Psoas muscle (tissue), 8 donors: Measurements from ENCODE around the gene SPHKAP. TPM values are rescaled to one million over a fixed set of nuclear protein-coding genes. Genes with fewer than 3 reads are reported as not detected.

Experiments used
- ATAC-seq, 4 donors: fragments of 200-7000 bp; cut with Tn5 transposase; one replicate each; pipeline ENCODE4 v1.9.1; 2020; ENCODE audit warnings: moderate library complexity in 3 of 4, mild to moderate bottlenecking in 2 of 4
- DNase-seq, 2 donors: peaks; one replicate each; pipeline ENCODE4 v3.0.0-alpha.2; 2020
- H3K27ac ChIP-seq: fragments of 200-600 bp; one replicate; pipeline ENCODE4 v1.8.0; 2022
- H3K27me3 ChIP-seq, 3 donors: fragments of 200-600 bp in 1 of 3; one replicate each; pipeline versions ENCODE4 v1.6.1 to v1.8.0; 2013 to 2022; ENCODE audit warnings: low read length in 2 of 3, mild to moderate bottlenecking in 2 of 3, moderate library complexity in 1 of 3; ENCODE audit not compliant: insufficient read depth in 3 of 3
- H3K36me3 ChIP-seq, 2 donors: fragments of 200-600 bp in 1 of 2; one replicate each; pipeline versions ENCODE4 v1.6.1 to v1.8.0; 2013 to 2022; ENCODE audit warnings: low read depth in 1 of 2, mild to moderate bottlenecking in 1 of 2, moderate library complexity in 1 of 2; ENCODE audit not compliant: insufficient read depth in 1 of 2
- H3K4me1 ChIP-seq: fragments of 200-600 bp; one replicate; pipeline ENCODE4 v1.8.0; 2022
- H3K4me3 ChIP-seq: fragments of 200-600 bp; one replicate; pipeline ENCODE4 v1.8.0; 2022; ENCODE audit warnings: mild to moderate bottlenecking
- H3K9me3 ChIP-seq: fragments of 200-600 bp; one replicate; pipeline ENCODE4 v1.8.0; 2022
- WGBS, 3 donors: extraction: QIAGEN DNeasy Blood & Tissue Kit; methylation state at CpG; one replicate each; pipeline versions ENCODE4 v1.1.6 to v1.1.7; 2013; 5-methylcytosine and 5-hydroxymethylcytosine counted together
- intact Hi-C, 2 donors: fragments of 100-400 bp; cut with DNase I; formaldehyde crosslinking; loops; one replicate each; pipeline versions ENCODE4 v1.11.0 to v1.14.2; 2022
- polyA plus RNA-seq, 3 donors: library from polyadenylated mRNA; stranded (reverse); fragments of 200-250 nt; gene quantifications; one replicate each; pipeline ENCODE4 v1.2.3, GENCODE V29; 2013
- total RNA-seq, 4 donors: library from RNA; stranded (reverse); fragmentation: NEBNext Ultra II Directional in 2 of 4; extraction: Animal tissue kit (Norgen Biotek cat#: 25700) in 2 of 4; gene quantifications; one replicate each; pipeline versions ENCODE4 v1.2.1 to v1.2.4, GENCODE V29; 2021 to 2023
- TF ChIP-seq, protein P1 (sequence below): fragments of 200-600 bp; IDR thresholded peaks from one replicate; pipeline ENCODE4 v1.8.0; 2022; ENCODE audit warnings: antibody characterized with exemption
- donor health status: healthy with polysubstance abuse.
- donor health status: DM: no; HTN: no; CAD: no; lungs with moderate emphysema.
- donor health status: Bipolar disorder and iron deficiency.
- donor health status: healthy.
- donor health status: DM: yes; HTN: yes; CAD: no.
- donor health status: DM: no; HTN: no; CAD: no.
- donor health status: DM: no; HTN: no; CAD: no.
- donor health status: DM: yes; HTN: yes; CAD: no.

The SPHKAP gene
- total and polyA plus RNA-seq, 7 donors = 0.07 to 0.15 TPM; not detected in 5

DNA sequence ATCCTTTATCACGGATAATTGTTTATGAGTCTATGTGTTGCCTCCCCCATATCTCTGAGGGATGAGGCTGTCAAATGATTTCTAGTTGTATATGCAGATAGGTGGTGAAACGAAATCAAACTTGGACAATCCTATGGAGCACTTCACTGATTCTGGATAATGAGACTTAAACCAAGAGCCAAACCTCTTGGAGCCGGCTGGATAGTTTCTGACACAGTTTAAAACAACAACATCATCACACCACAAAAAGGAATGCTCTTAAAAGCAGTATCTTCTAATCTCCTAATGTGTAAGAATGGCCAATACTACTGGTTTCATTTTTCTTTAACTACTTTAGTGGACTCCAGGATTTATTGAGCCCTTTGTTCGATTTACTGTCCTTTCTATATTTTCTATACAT lies 36.5 kb downstream of the SPHKAP start:
- no peak overlapping the region for H3K4me3 ChIP-seq
- ATAC-seq = no peak
- intact Hi-C loops = no loop called here
- no peaks in the 10 kb centered on the region for H3K27me3 ChIP-seq
- no peaks in the 10 kb centered on the region for H3K9me3 ChIP-seq
- H3K4me1 ChIP-seq = no peaks in the 10 kb centered on the region
- H3K36me3 ChIP-seq = no peaks in the 10 kb centered on the region
- H3K27ac ChIP-seq = no peak overlapping the region
- TF ChIP-seq, protein P1, sequence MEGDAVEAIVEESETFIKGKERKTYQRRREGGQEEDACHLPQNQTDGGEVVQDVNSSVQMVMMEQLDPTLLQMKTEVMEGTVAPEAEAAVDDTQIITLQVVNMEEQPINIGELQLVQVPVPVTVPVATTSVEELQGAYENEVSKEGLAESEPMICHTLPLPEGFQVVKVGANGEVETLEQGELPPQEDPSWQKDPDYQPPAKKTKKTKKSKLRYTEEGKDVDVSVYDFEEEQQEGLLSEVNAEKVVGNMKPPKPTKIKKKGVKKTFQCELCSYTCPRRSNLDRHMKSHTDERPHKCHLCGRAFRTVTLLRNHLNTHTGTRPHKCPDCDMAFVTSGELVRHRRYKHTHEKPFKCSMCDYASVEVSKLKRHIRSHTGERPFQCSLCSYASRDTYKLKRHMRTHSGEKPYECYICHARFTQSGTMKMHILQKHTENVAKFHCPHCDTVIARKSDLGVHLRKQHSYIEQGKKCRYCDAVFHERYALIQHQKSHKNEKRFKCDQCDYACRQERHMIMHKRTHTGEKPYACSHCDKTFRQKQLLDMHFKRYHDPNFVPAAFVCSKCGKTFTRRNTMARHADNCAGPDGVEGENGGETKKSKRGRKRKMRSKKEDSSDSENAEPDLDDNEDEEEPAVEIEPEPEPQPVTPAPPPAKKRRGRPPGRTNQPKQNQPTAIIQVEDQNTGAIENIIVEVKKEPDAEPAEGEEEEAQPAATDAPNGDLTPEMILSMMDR = no peak
- 67 to 70% (median 68%) methylated on average over 4 of the region's 4 CpGs for WGBS, 3 donors
- no peak for DNase-seq

DNA sequence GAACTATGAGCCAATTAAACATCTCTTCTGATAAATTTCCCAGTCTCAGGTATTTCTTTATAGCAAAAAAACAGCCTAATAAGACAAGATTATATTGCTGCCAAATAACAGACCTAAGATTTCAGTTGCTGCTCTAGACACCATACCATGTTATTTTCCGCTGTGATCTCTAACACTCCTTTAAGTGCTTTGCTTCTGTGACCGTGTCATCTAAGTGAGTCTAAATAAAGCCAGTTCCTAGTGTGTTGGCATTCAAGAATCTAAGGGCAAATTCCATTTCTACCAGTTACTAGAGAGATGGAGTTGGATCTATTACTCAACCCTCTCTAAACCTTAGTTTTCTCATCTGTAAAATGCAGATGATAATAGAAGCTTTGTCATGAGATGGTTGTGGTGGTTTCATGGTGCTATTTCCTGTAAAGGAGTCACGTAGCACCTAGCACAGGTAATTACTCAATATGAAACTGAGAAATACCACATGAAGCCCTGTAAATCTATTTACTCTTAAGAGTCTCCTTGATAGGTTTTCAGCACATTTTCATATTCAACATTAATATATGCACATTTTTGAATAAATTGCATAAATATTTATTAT lies 40.5 kb downstream of the SPHKAP start:
- WGBS, 3 donors = 68 to 76% (median 71%) methylated on average over 3 of the region's 3 CpGs
- no peak for ATAC-seq
- Histone ChIP-seq H3K4me3 (no peak overlapping the region), H3K4me1 (no peaks in the 10 kb centered on the region), H3K27ac (no peak overlapping the region), H3K36me3 (no peaks in the 10 kb centered on the region), H3K9me3 (no peaks in the 10 kb centered on the region), H3K27me3 (no peaks in the 10 kb centered on the region)
- intact Hi-C loops = no loop called here
- DNase-seq = no peak
- TF ChIP-seq, protein P1 = no peak

DNA sequence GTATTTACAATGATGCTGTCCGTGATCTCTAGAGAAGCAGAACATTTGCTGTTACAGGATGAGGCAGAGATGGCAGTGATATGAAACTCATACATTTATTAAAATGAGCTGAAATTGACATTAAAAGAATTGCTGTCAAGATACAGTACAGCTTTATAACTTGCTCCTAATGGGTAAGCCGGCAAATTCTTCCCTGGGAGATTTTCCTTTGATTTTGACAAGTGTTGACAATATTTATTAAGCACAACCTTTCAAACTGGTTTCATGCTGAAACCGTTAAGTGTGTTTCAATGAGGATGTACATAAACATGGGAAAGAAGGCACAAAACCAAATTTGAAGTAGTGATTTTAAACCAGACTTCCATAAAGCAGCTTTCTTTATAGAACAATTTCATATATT lies 45.5 kb downstream of the SPHKAP start:
- intact Hi-C loops = no loop called here
- WGBS, 3 donors = 69 to 73% (median 72%) methylated on average over 3 of the region's 3 CpGs
- no peaks in the 10 kb centered on the region for H3K27me3 ChIP-seq
- no peaks in the 10 kb centered on the region for H3K4me1 ChIP-seq
- DNase-seq = no peak
- H3K36me3 ChIP-seq = no peaks in the 10 kb centered on the region
- no peaks in the 10 kb centered on the region for H3K9me3 ChIP-seq
- H3K27ac ChIP-seq = no peak overlapping the region
- H3K4me3 ChIP-seq = no peak overlapping the region
- TF ChIP-seq, protein P1 = no peak
- no peak for ATAC-seq

DNA sequence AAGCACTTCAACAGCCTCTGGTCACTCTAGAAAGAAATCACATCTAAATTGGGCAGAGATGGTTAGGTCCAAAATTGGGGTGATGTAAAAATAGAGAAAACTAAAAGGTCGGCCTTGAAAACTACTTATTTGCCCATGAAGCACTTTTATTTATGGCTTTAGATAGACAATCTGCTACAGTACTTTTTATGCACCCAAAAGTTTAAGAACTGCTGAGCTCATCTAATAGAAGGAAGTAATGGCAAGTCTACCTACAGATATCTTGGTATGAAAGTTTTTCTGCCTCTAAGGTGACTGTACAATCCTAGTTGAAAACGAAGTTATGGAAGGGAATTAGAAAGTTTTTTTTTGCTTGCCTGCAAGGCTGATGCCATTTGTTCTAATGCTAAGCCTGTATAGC lies 46.2 kb downstream of the SPHKAP start:
- Histone ChIP-seq H3K36me3 (no peaks in the 10 kb centered on the region), H3K27ac (no peak overlapping the region), H3K4me3 (no peak overlapping the region), H3K27me3 (no peaks in the 10 kb centered on the region), H3K9me3 (no peaks in the 10 kb centered on the region), H3K4me1 (no peaks in the 10 kb centered on the region)
- ATAC-seq (no peak), DNase-seq (no peak)
- intact Hi-C loops = no loop called here
- WGBS, 3 donors = 74 to 80% (median 74%) methylated on average over 2 of the region's 2 CpGs
- TF ChIP-seq, protein P1 = no peak

DNA sequence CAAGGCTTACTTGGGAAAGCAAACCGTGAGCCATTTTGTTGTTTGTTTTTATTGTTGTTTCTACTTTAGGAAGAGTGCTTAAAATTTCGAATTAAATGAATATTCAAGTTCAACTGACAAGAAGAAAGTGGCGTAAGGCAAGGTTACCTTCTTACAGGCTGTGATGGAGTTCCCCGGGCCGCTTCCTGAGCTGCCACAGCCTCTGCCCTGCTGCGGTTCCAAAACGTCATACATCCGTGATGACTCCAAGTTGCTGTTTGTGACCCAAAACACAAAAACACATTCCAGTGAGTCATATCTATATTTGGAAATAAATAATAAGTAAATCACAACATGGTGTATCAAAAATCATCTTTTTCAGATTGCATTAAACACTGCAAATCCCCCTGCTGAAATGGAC lies 49.7 kb downstream of the SPHKAP start:
- H3K9me3 ChIP-seq = no peaks in the 10 kb centered on the region
- DNase-seq = no peak
- H3K27me3 ChIP-seq = no peaks in the 10 kb centered on the region
- H3K27ac ChIP-seq = no peak overlapping the region
- ATAC-seq = no peak
- TF ChIP-seq, protein P1 = no peak
- intact Hi-C loops = no loop called here
- no peaks in the 10 kb centered on the region for H3K36me3 ChIP-seq
- 75 to 79% (median 77%) methylated on average over 8 of the region's 8 CpGs for WGBS, 3 donors
- no peaks in the 10 kb centered on the region for H3K4me1 ChIP-seq
- H3K4me3 ChIP-seq = no peak overlapping the region
